ENCODE data around the gene AIFM2. TPM values are rescaled to one million over a fixed set of nuclear protein-coding genes. Genes with fewer than 3 reads are reported as not detected.

AIFM2 gene
- polyA plus RNA-seq, 1 of the 3 experiments (the other 2 are of a cell fraction), result 9.5 TPM

GRCh38 chr10:70096016-70096704, 36.5 kb downstream of the AIFM2 start:
- CTCF ChIA-PET, result interaction anchor here (0.7 to 16.8 kb wide), 4 partner anchors 11 to 50 kb away, joined by 4 to 184 read pairs (median 8); no protein-coding TSS in a partner anchor
- no peak overlapping the region for H3K27ac ChIP-seq (ENCODE audit: low read depth in 2 of 2, low read length in 1 of 2)
- no peaks in the 10 kb centered on the region for H4K20me1 ChIP-seq (ENCODE audit: insufficient read depth)
- H3K4me3 ChIP-seq (ENCODE audit: low read depth in 2 of 2, low read length in 1 of 2), result no peak overlapping the region
- no peak for DNase-seq
- H3K9ac ChIP-seq, result no peak overlapping the region
- H3K9me2 ChIP-seq, result no peaks in the 10 kb centered on the region
- no peak for TF ChIP-seq RXRA (IDR thresholded peaks at IDR 0.05; ENCODE audit: borderline replicate concordance, low read depth)
- no peak for TF ChIP-seq FOXM1 (IDR thresholded peaks at IDR 0.05; ENCODE audit: low read depth)
- no peak for TF ChIP-seq RCOR1 (IDR thresholded peaks at IDR 0.05; ENCODE audit: low read length)
- no peak for TF ChIP-seq TCF12 (IDR thresholded peaks at IDR 0.05)
- TF ChIP-seq EZH2phosphoT487 (IDR thresholded peaks at IDR 0.05; ENCODE audit: borderline replicate concordance, low read depth), result no peak
- no peak for TF ChIP-seq ELF1 (IDR thresholded peaks at IDR 0.05)
- no peak for TF ChIP-seq SIN3A (IDR thresholded peaks at IDR 0.05; ENCODE audit: borderline replicate concordance, low read depth, low read length)
- no peak for TF ChIP-seq GATA2 (CRISPR knock-in tag; IDR thresholded peaks at IDR 0.05)
- TF ChIP-seq JUND (IDR thresholded peaks at IDR 0.05), result no peak
- no peak for TF ChIP-seq FOSL2 (IDR thresholded peaks at IDR 0.05; ENCODE audit: borderline replicate concordance, low read depth)
- TF ChIP-seq MAX (IDR thresholded peaks at IDR 0.05; ENCODE audit: low read depth), result no peak
- TF ChIP-seq YY1 (IDR thresholded peaks at IDR 0.05; ENCODE audit: low read depth), result no peak
- peaks cover 8 to 56% of the 10 kb centered on the region in 2 experiments for H3K36me3 ChIP-seq (replicated peaks in 1 of 2; ENCODE audit: control insufficient read depth in 1 of 2, insufficient read depth in 2 of 2, low read length in 1 of 2)
- no peaks in the 10 kb centered on the region for H3K79me2 ChIP-seq (ENCODE audit: insufficient read depth)
- H3K4me1 ChIP-seq (ENCODE audit: control insufficient read depth in 1 of 2, insufficient read depth in 2 of 2, low read depth in 1 of 2, low read length in 1 of 2), result no peaks in the 10 kb centered on the region
- no peak overlapping the region for H2AFZ ChIP-seq (ENCODE audit: low read depth)
- WGBS (ENCODE audit: low lambda C conversion rate), result 95% methylated on average over 6 of the region's 6 CpGs
- POLR2A ChIA-PET, result interaction anchor here (0.8 kb wide), 1 partner anchor 20 kb away, joined by 3 read pairs; no protein-coding TSS in a partner anchor
- H3K27me3 ChIP-seq (ENCODE audit: insufficient read depth), result no peaks in the 10 kb centered on the region
- H3F3A ChIP-seq (replicated peaks; ENCODE audit: insufficient read depth), result no peaks in the 10 kb centered on the region
- no peaks in the 10 kb centered on the region for H3K9me3 ChIP-seq
- H3K4me2 ChIP-seq, result no peak overlapping the region

- Histone ChIP-seq H3K4me1 (ENCODE audit: control insufficient read depth in 1 of 2, insufficient read depth in 2 of 2, low read depth in 1 of 2, low read length in 1 of 2) (no peaks in the 10 kb centered on the region), H3K27me3 (ENCODE audit: insufficient read depth) (no peaks in the 10 kb centered on the region), H3K4me2 (no peak overlapping the region), H3K36me3 (replicated peaks in 1 of 2; ENCODE audit: control insufficient read depth in 1 of 2, insufficient read depth in 2 of 2, low read length in 1 of 2) (peaks cover 14 to 56% of the 10 kb centered on the region in 2 experiments), H3K4me3 (ENCODE audit: low read depth in 2 of 2, low read length in 1 of 2) (no peak overlapping the region), H3F3A (replicated peaks; ENCODE audit: insufficient read depth) (no peaks in the 10 kb centered on the region), H3K9ac (no peak overlapping the region), H3K9me2 (no peaks in the 10 kb centered on the region), H3K9me3 (no peaks in the 10 kb centered on the region), H3K27ac (ENCODE audit: low read depth in 2 of 2, low read length in 1 of 2) (no peak overlapping the region), H2AFZ (ENCODE audit: low read depth) (no peak overlapping the region), H4K20me1 (ENCODE audit: insufficient read depth) (no peaks in the 10 kb centered on the region), H3K79me2 (ENCODE audit: insufficient read depth) (no peaks in the 10 kb centered on the region)
- ChIA-PET CTCF (interaction anchor here (1.1 to 16.8 kb wide), 3 partner anchors 9 to 24 kb away, joined by 3 to 184 read pairs (median 11); no protein-coding TSS in a partner anchor), POLR2A (interaction anchor here (0.9 kb wide), 1 partner anchor 40 kb away, joined by 4 read pairs; no protein-coding TSS in a partner anchor)
- DNase-seq, result no peak
- WGBS (ENCODE audit: low lambda C conversion rate), result 100% methylated on average over 2 of the region's 2 CpGs
- no peak for TF ChIP-seq RCOR1 (IDR thresholded peaks at IDR 0.05; ENCODE audit: low read length)
- no peak for TF ChIP-seq RFX5 (IDR thresholded peaks at IDR 0.05; ENCODE audit: low read length)
- no peak for TF ChIP-seq GABPA (IDR thresholded peaks at IDR 0.05; ENCODE audit: low read depth)
- TF ChIP-seq SIN3A (IDR thresholded peaks at IDR 0.05; ENCODE audit: borderline replicate concordance, low read depth, low read length), result no peak
- TF ChIP-seq NFIC (IDR thresholded peaks at IDR 0.05; ENCODE audit: borderline replicate concordance), result no peak
- TF ChIP-seq ZBTB33 (IDR thresholded peaks at IDR 0.05; ENCODE audit: borderline replicate concordance, low read depth), result no peak
- no peak for TF ChIP-seq PBX3 (IDR thresholded peaks at IDR 0.05)
- TF ChIP-seq IRF3 (IDR thresholded peaks at IDR 0.05; ENCODE audit: low read depth, low read length), result no peak
- TF ChIP-seq USF1 (IDR thresholded peaks at IDR 0.05; ENCODE audit: borderline replicate concordance, low read depth), result no peak
- TF ChIP-seq TAF1 (IDR thresholded peaks at IDR 0.05; ENCODE audit: borderline replicate concordance, low read depth, low read length), result no peak
- TF ChIP-seq USF2 (IDR thresholded peaks at IDR 0.05; ENCODE audit: borderline replicate concordance, low read depth, low read length), result no peak
- TF ChIP-seq EZH2phosphoT487 (IDR thresholded peaks at IDR 0.05; ENCODE audit: borderline replicate concordance, low read depth), result no peak
- TF ChIP-seq GATA2 (CRISPR knock-in tag; IDR thresholded peaks at IDR 0.05), result no peak
- TF ChIP-seq SMC3 (IDR thresholded peaks at IDR 0.05; ENCODE audit: low read depth, low read length), result no peak
Measured at GRCh38 chr10:70094250-70094649, 38.4 kb downstream of the AIFM2 start.
